NCI-H2171 treated with DMSO at 0.1 percent for 48 hours (cell line): Measurements from ENCODE around the gene TP53AIP1.

Experiments used
- DNase-seq: peaks from one replicate; lab custom pipeline; 2025; lab: John Stamatoyannopoulos, UW

Gene TP53AIP1

GRCh38 chr11:128905345-128906184, 37.1 kb downstream of the TP53AIP1 start:
- peak; percentile 63 for DNase-seq

- DNase-seq = peak; percentile 63
Observed at GRCh38 chr11:128904656-128905344, 37.9 kb downstream of the TP53AIP1 start.

- no peak for DNase-seq
Observed at GRCh38 chr11:128904303-128904655, 38.4 kb downstream of the TP53AIP1 start.

- DNase-seq = no peak
Observed at GRCh38 chr11:128903248-128904061, 39.2 kb downstream of the TP53AIP1 start.

GRCh38 chr11:128902515-128903066, 40.1 kb downstream of the TP53AIP1 start:
- DNase-seq = no peak

- DNase-seq = no peak
Observed at GRCh38 chr11:128901653-128902514, 40.8 kb downstream of the TP53AIP1 start.

- DNase-seq = no peak
Observed at GRCh38 chr11:128900468-128900867, 42.2 kb downstream of the TP53AIP1 start.

- no peak for DNase-seq
Observed at GRCh38 chr11:128898580-128899344, 43.9 kb downstream of the TP53AIP1 start.

- DNase-seq = no peak
Observed at GRCh38 chr11:128897826-128898225, 44.8 kb downstream of the TP53AIP1 start.

- DNase-seq = no peak
Observed at GRCh38 chr11:128896356-128896755, 46.3 kb downstream of the TP53AIP1 start.

- DNase-seq = no peak
Observed at GRCh38 chr11:128895526-128895925, 47.1 kb downstream of the TP53AIP1 start.

- no peak for DNase-seq
Observed at GRCh38 chr11:128894685-128895084, 48.0 kb downstream of the TP53AIP1 start.

- DNase-seq = no peak
Observed at GRCh38 chr11:128894286-128894681, 48.4 kb downstream of the TP53AIP1 start.

GRCh38 chr11:128893578-128894285, 48.9 kb downstream of the TP53AIP1 start:
- no peak for DNase-seq

- DNase-seq = no peak
Observed at GRCh38 chr11:128892866-128893565, 49.7 kb downstream of the TP53AIP1 start.

- no peak for DNase-seq
Observed at GRCh38 chr11:128891913-128892398, 50.7 kb downstream of the TP53AIP1 start.

- peak; percentile 68 for DNase-seq
Observed at GRCh38 chr11:128890543-128891368, 51.9 kb downstream of the TP53AIP1 start, which contains the start of gene KCNJ5. KCNJ5 (plus strand) TSS chr11:128891356; CDS start chr11:128911274, 19,918 bp downstream.

- no peak for DNase-seq
Observed at GRCh38 chr11:128890216-128890542, 52.5 kb downstream of the TP53AIP1 start.
